ENCODE data around the gene SLC6A18.

DNA sequence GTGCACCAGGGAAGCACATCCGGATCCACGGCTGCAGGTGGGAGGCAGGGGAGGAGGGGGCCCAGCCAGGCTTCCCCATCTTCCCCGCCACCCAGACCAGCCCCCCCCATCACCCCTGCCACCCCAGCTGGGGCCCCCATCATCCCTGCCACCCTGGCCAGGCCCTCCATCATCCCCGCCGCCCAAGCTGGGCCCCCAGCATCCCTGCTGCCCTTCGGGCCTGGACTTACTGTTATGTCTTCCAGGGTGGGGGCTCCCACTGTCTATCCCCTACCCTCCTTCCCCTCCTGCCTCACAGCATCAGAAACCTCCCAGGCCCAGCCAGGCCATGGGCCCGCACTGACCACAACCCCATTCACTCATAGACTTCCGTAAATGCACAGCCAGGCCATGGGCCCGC, 27.5 kb downstream of the SLC6A18 start:
- TF ChIP-seq CTCF (conservative IDR thresholded peaks at IDR 0.05) (no peak), ZFX (IDR thresholded peaks at IDR 0.05) (no peak)
